ENCODE measurements around the gene RPTOR. TPM values are rescaled to one million over a fixed set of nuclear protein-coding genes. Genes with fewer than 3 reads are reported as not detected.

Gene RPTOR
- total RNA-seq, 1 donor from 2014 or later, result 19.0 TPM

- intact Hi-C loops (cut with DNase I), result no loop called here
- DNase-seq (no peak), ATAC-seq (ENCODE audit: poor library complexity) (no peak)
These were observed 126.6 kb downstream of the RPTOR start for GRCh38 chr17:80671039-80671824.

GRCh38 chr17:80671825-80672110, 127.1 kb downstream of the RPTOR start:
- intact Hi-C loops (cut with DNase I), result no loop called here

GRCh38 chr17:80673152-80673920, 128.7 kb downstream of the RPTOR start:
- DNase-seq, result no peak
- intact Hi-C loops (cut with DNase I), result no loop called here
- ATAC-seq (ENCODE audit: poor library complexity), result no peak

More at GRCh38 chr17:80671825-80672110, 127.1 kb downstream of the RPTOR start:
- no peak for ATAC-seq (ENCODE audit: poor library complexity)
- DNase-seq, result no peak

- intact Hi-C loops (cut with DNase I), result no loop called here
- ATAC-seq (ENCODE audit: poor library complexity) (no peak), DNase-seq (no peak)
These were observed 130.9 kb downstream of the RPTOR start for GRCh38 chr17:80675438-80676095.

GRCh38 chr17:80676096-80676466, 131.4 kb downstream of the RPTOR start:
- no peak for DNase-seq

GRCh38 chr17:80676564-80676963, 131.9 kb downstream of the RPTOR start:
- DNase-seq, result no peak
- ATAC-seq (ENCODE audit: poor library complexity), result no peak
- intact Hi-C loops (cut with DNase I), result no loop called here

More at GRCh38 chr17:80676096-80676466, 131.4 kb downstream of the RPTOR start:
- ATAC-seq (ENCODE audit: poor library complexity), result no peak
- intact Hi-C loops (cut with DNase I), result no loop called here

GRCh38 chr17:80677214-80677756, 132.6 kb downstream of the RPTOR start:
- no peak for DNase-seq
- intact Hi-C loops (cut with DNase I), result no loop called here
- no peak for ATAC-seq (ENCODE audit: poor library complexity)

GRCh38 chr17:80679816-80680215, 135.2 kb downstream of the RPTOR start:
- DNase-seq, result no peak
- intact Hi-C loops (cut with DNase I), result no loop called here
- ATAC-seq (ENCODE audit: poor library complexity), result no peak

GRCh38 chr17:80681215-80681614, 136.6 kb downstream of the RPTOR start:
- no peak for ATAC-seq (ENCODE audit: poor library complexity)
- intact Hi-C loops (cut with DNase I), result no loop called here

GRCh38 chr17:80682372-80682771, 137.7 kb downstream of the RPTOR start:
- ATAC-seq (ENCODE audit: poor library complexity), result no peak
- intact Hi-C loops (cut with DNase I), result no loop called here
- no peak for DNase-seq

More at GRCh38 chr17:80681215-80681614, 136.6 kb downstream of the RPTOR start:
- DNase-seq, result no peak

GRCh38 chr17:80683625-80684104, 139.0 kb downstream of the RPTOR start:
- ATAC-seq (ENCODE audit: poor library complexity), result no peak
- intact Hi-C loops (cut with DNase I), result no loop called here
- no peak for DNase-seq

- no peak for ATAC-seq (ENCODE audit: poor library complexity)
- intact Hi-C loops (cut with DNase I), result no loop called here
- no peak for DNase-seq
These were observed 143.2 kb downstream of the RPTOR start for GRCh38 chr17:80687839-80688238.

GRCh38 chr17:80689129-80689619, 144.5 kb downstream of the RPTOR start:
- intact Hi-C loops (cut with DNase I), result no loop called here
- ATAC-seq (ENCODE audit: poor library complexity) (no peak), DNase-seq (no peak)

GRCh38 chr17:80691784-80692183, 147.1 kb downstream of the RPTOR start:
- ATAC-seq (ENCODE audit: poor library complexity), result no peak
- intact Hi-C loops (cut with DNase I), result no loop called here
- DNase-seq, result no peak

- DNase-seq, result no peak
- intact Hi-C loops (cut with DNase I), result no loop called here
- no peak for ATAC-seq (ENCODE audit: poor library complexity)
These were observed 148.4 kb downstream of the RPTOR start for GRCh38 chr17:80692931-80693467.

- no peak for DNase-seq
- no peak for ATAC-seq (ENCODE audit: poor library complexity)
- intact Hi-C loops (cut with DNase I), result no loop called here
These were observed 148.9 kb downstream of the RPTOR start for GRCh38 chr17:80693511-80693910.

- no peak for DNase-seq
- intact Hi-C loops (cut with DNase I), result no loop called here
- ATAC-seq (ENCODE audit: poor library complexity), result no peak
These were observed 149.7 kb downstream of the RPTOR start for GRCh38 chr17:80694085-80694991.

Data from Right ventricle myocardium superior (tissue), 1 donor.